HG02678 (cell line): ENCODE results near the gene RNF11.

Source experiments
- ATAC-seq: cut with Tn5 transposase; IDR thresholded peaks from one replicate; pipeline ENCODE4 v1.9.1; 2021; ENCODE audit warnings: mild to moderate bottlenecking, moderate library complexity; ENCODE audit not compliant: unreplicated experiment

The RNF11 gene

GRCh38 chr1:51263147-51263877, 27.2 kb downstream of the RNF11 start:
- ATAC-seq, result no peak

GRCh38 chr1:51264451-51264850, 28.4 kb downstream of the RNF11 start:
- ATAC-seq, result no peak

- ATAC-seq, result no peak
Measured at GRCh38 chr1:51265618-51266017, 29.5 kb downstream of the RNF11 start.

- ATAC-seq, result no peak
Measured at GRCh38 chr1:51266181-51266580, 30.1 kb downstream of the RNF11 start.

GRCh38 chr1:51266791-51267190, 30.7 kb downstream of the RNF11 start:
- no peak for ATAC-seq

GRCh38 chr1:51268634-51269033, 32.6 kb downstream of the RNF11 start:
- peak; percentile 16 for ATAC-seq

- ATAC-seq, result no peak
Measured at GRCh38 chr1:51270751-51271150, 34.7 kb downstream of the RNF11 start.

GRCh38 chr1:51272916-51273315, 36.8 kb downstream of the RNF11 start:
- no peak for ATAC-seq

- ATAC-seq, result no peak
Measured at GRCh38 chr1:51274676-51275075, 38.6 kb downstream of the RNF11 start.

- ATAC-seq, result no peak
Measured at GRCh38 chr1:51276286-51276685, 40.2 kb downstream of the RNF11 start.

GRCh38 chr1:51280321-51280978, 44.4 kb downstream of the RNF11 start:
- no peak for ATAC-seq

- ATAC-seq, result no peak
Measured at GRCh38 chr1:51281807-51282206, 45.7 kb downstream of the RNF11 start.

- ATAC-seq, result no peak
Measured at GRCh38 chr1:51282605-51283004, 46.5 kb downstream of the RNF11 start.

- no peak for ATAC-seq
Measured at GRCh38 chr1:51283979-51284378, 47.9 kb downstream of the RNF11 start.

- peak; percentile 32 for ATAC-seq
Measured at GRCh38 chr1:51284487-51284954, 48.4 kb downstream of the RNF11 start.

GRCh38 chr1:51285055-51285454, 49.0 kb downstream of the RNF11 start:
- peak; percentile 92 for ATAC-seq

GRCh38 chr1:51287966-51288365, 51.9 kb downstream of the RNF11 start:
- ATAC-seq, result no peak

GRCh38 chr1:51288578-51288977, 52.5 kb downstream of the RNF11 start:
- ATAC-seq, result no peak

- no peak for ATAC-seq
Measured at GRCh38 chr1:51289676-51290488, 53.8 kb downstream of the RNF11 start.

- no peak for ATAC-seq
Measured at GRCh38 chr1:51290489-51290847, 54.4 kb downstream of the RNF11 start.

- no peak for ATAC-seq
Measured at GRCh38 chr1:51293898-51294515, 57.9 kb downstream of the RNF11 start.
